ENCODE results near the gene SLC11A2. TPM values are rescaled to one million over a fixed set of nuclear protein-coding genes. Genes with fewer than 3 reads are reported as not detected.

The SLC11A2 gene
- 52.1 and 63.4 TPM in 2 replicates for total RNA-seq

GRCh38 chr12:51025836-51026638 is at the start of gene SLC11A2:
TSS of gene SLC11A2 (minus strand) at chr12:51026384. CDS start at chr12:51010728, 15,656 bp downstream.

GRCh38 chr12:51047655-51048540 is 21.7 kb upstream of the SLC11A2 start, which contains the start of gene LETMD1:
TSS of gene LETMD1 (plus strand) at chr12:51048327. CDS start at chr12:51048357, 30 bp downstream.

GRCh38 chr12:50952510-50952909 is 73.7 kb downstream of the SLC11A2 start, which contains the start of gene HIGD1C:
TSS of gene HIGD1C (plus strand) at chr12:50952544. CDS start at chr12:50953999, 1,455 bp downstream.

Other genes with a start within 250 kb of the SLC11A2 start
- not detected in 2 replicates for gene TMPRSS12, start 183.5 kb downstream of the SLC11A2 start, total RNA-seq
- not detected in 2 replicates for gene HIGD1C, start 73.8 kb downstream of the SLC11A2 start, total RNA-seq
- gene LETMD1, start 21.9 kb upstream of the SLC11A2 start, total RNA-seq, result 23.9 and 32.4 TPM in 2 replicates
- gene CSRNP2, start 57.2 kb upstream of the SLC11A2 start, total RNA-seq, result 16.2 and 18.7 TPM in 2 replicates
- 7.8 and 8.0 TPM in 2 replicates for gene TFCP2, start 146.8 kb upstream of the SLC11A2 start, total RNA-seq
- gene POU6F1, start 191.7 kb upstream of the SLC11A2 start, total RNA-seq, result 0.99 and 1.7 TPM in 2 replicates
- 48.5 TPM in 2 replicates for gene DAZAP2, start 212.4 kb upstream of the SLC11A2 start, total RNA-seq
- 10.2 and 13.4 TPM in 2 replicates for gene SMAGP, start 244.0 kb upstream of the SLC11A2 start, total RNA-seq